H9 (cell line): Measurements from ENCODE around the gene INSYN2A. TPM values are rescaled to one million over a fixed set of nuclear protein-coding genes. Genes with fewer than 3 reads are reported as not detected.

Experiments used
- DNase-seq: peaks from one replicate; pipeline ENCODE4 v3.0.0-alpha.2; 2017
- H2AFZ ChIP-seq: one replicate; pipeline ENCODE4 v1.6.1; 2013; ENCODE audit warnings: mild to moderate bottlenecking, low read length, control low read depth, moderate library complexity
- H2AK5ac ChIP-seq: 2 replicates; pipeline ENCODE4 v1.6.1; 2013; ENCODE audit warnings: low read length, control low read depth, mixed read lengths; ENCODE audit not compliant: insufficient read length
- H2BK120ac ChIP-seq: one replicate; pipeline ENCODE4 v1.6.1; 2013; ENCODE audit warnings: low read depth, mild to moderate bottlenecking, low read length, control low read depth, inconsistent platforms; ENCODE audit not compliant: poor library complexity, severe bottlenecking
- H2BK12ac ChIP-seq: 2 replicates; pipeline ENCODE4 v1.6.1; 2013; ENCODE audit warnings: low read length, control low read depth, mixed read lengths, low read depth; ENCODE audit not compliant: insufficient read length
- H2BK15ac ChIP-seq: 2 replicates; pipeline ENCODE4 v1.6.1; 2013; ENCODE audit warnings: low read depth, low read length, control low read depth
- H2BK20ac ChIP-seq: one replicate; pipeline ENCODE4 v1.6.1; 2013; ENCODE audit warnings: low read depth, mild to moderate bottlenecking, low read length, control low read depth, inconsistent platforms; ENCODE audit not compliant: poor library complexity, severe bottlenecking
- H2BK5ac ChIP-seq: 2 replicates; pipeline ENCODE4 v1.6.1; 2013; ENCODE audit warnings: low read length, control low read depth, mixed read lengths; ENCODE audit not compliant: insufficient read length
- H3K14ac ChIP-seq: 2 replicates; pipeline ENCODE4 v1.6.1; 2013; ENCODE audit warnings: low read length, control low read depth; ENCODE audit not compliant: insufficient read depth
- H3K18ac ChIP-seq: 2 replicates; pipeline ENCODE4 v1.6.1; 2013; ENCODE audit warnings: low read depth, mild to moderate bottlenecking, mixed read lengths, low read length, control low read depth; ENCODE audit not compliant: insufficient read length
- H3K23ac ChIP-seq: 2 replicates; pipeline ENCODE4 v1.6.1; 2013; ENCODE audit warnings: low read length, control low read depth, mixed read lengths, low read depth; ENCODE audit not compliant: insufficient read length
- H3K23me2 ChIP-seq: 2 replicates; pipeline ENCODE4 v1.6.1; 2013; ENCODE audit warnings: low read depth, mild to moderate bottlenecking, mixed read lengths, low read length, control low read depth; ENCODE audit not compliant: insufficient read length, poor library complexity, severe bottlenecking
- H3K27ac ChIP-seq: 2 replicates; pipeline ENCODE4 v1.5.1; 2013; ENCODE audit warnings: low read length, control low read depth, mixed read lengths, low read depth; ENCODE audit not compliant: insufficient read length
- H3K27me3 ChIP-seq: 2 replicates; pipeline ENCODE4 v1.6.1; 2013; ENCODE audit warnings: low read length, control low read depth, inconsistent platforms; ENCODE audit not compliant: insufficient read depth
- H3K4ac ChIP-seq: 2 replicates; pipeline ENCODE4 v1.6.1; 2013; ENCODE audit warnings: low read depth, mild to moderate bottlenecking, control low read depth, inconsistent platforms, low read length, moderate library complexity
- H3K4me1 ChIP-seq: 2 replicates; pipeline ENCODE4 v1.6.1; 2013; ENCODE audit warnings: low read length, control low read depth, inconsistent platforms; ENCODE audit not compliant: insufficient read depth
- H3K4me2 ChIP-seq: 2 replicates; pipeline ENCODE4 v1.6.1; 2013; ENCODE audit warnings: low read length, control low read depth, mixed read lengths; ENCODE audit not compliant: insufficient read length, insufficient read depth
- H3K56ac ChIP-seq: 2 replicates; pipeline ENCODE4 v1.6.1; 2013; ENCODE audit warnings: low read depth, mild to moderate bottlenecking, mixed read lengths, low read length, control low read depth; ENCODE audit not compliant: insufficient read length
- H3K79me1 ChIP-seq: 2 replicates; pipeline ENCODE4 v1.6.1; 2013; ENCODE audit warnings: low read depth, mild to moderate bottlenecking, moderate library complexity, low read length, control low read depth, inconsistent platforms; ENCODE audit not compliant: insufficient read depth, poor library complexity, severe bottlenecking
- H3K79me2 ChIP-seq: 2 replicates; pipeline ENCODE4 v1.6.1; 2013; ENCODE audit warnings: low read length, control low read depth, inconsistent platforms; ENCODE audit not compliant: insufficient read depth
- H3K9ac ChIP-seq: 2 replicates; pipeline ENCODE4 v1.6.1; 2013; ENCODE audit warnings: low read length, control low read depth, mixed read lengths; ENCODE audit not compliant: insufficient read length; ENCODE audit errors: extremely low read depth
- H3K9me3 ChIP-seq: one replicate; pipeline ENCODE4 v1.6.1; 2013; ENCODE audit warnings: low read depth, low read length, inconsistent platforms; ENCODE audit not compliant: control insufficient read depth
- H3T11ph ChIP-seq: one replicate; pipeline ENCODE4 v1.6.1; 2013; ENCODE audit warnings: mild to moderate bottlenecking, low read length, control low read depth, inconsistent platforms
- H4K20me1 ChIP-seq: one replicate; pipeline ENCODE4 v1.6.1; 2013; ENCODE audit not compliant: control insufficient read depth, insufficient read length, insufficient read depth
- H4K5ac ChIP-seq: 2 replicates; pipeline ENCODE4 v1.6.1; 2013; ENCODE audit warnings: low read depth, mild to moderate bottlenecking, mixed read lengths, low read length, control low read depth; ENCODE audit not compliant: insufficient read length
- H4K8ac ChIP-seq: replicated peaks from 2 replicates; pipeline ENCODE4 v1.6.1; 2013; ENCODE audit warnings: low read length, control low read depth, mixed read lengths, low read depth; ENCODE audit not compliant: insufficient read length
- H4K91ac ChIP-seq: 2 replicates; pipeline ENCODE4 v1.6.1; 2013; ENCODE audit warnings: low read depth, mild to moderate bottlenecking, moderate library complexity, mixed read lengths, low read length, control low read depth; ENCODE audit not compliant: insufficient read length
- H3K27ac Mint-ChIP-seq, 3 experiments: 2 replicates in 2 of 3; 3 replicates in 1 of 3; pipeline ENCODE4 v1.8.0; 2020 to 2021; ENCODE audit warnings: mixed read lengths in 3 of 3, mild to moderate bottlenecking in 1 of 3, moderate library complexity in 1 of 3
- H3K27me3 Mint-ChIP-seq: 2 replicates; pipeline ENCODE4 v1.8.0; 2021; ENCODE audit warnings: low read depth, mild to moderate bottlenecking, moderate library complexity, mixed read lengths
- H3K36me3 Mint-ChIP-seq, 3 experiments: 2 replicates in 2 of 3; 3 replicates in 1 of 3; pipeline ENCODE4 v1.8.0; 2020 to 2021; ENCODE audit warnings: low read depth in 3 of 3, mixed read lengths in 3 of 3; ENCODE audit not compliant: insufficient read depth in 1 of 3
- H3K4me1 Mint-ChIP-seq, 2 experiments: 2 replicates each; pipeline ENCODE4 v1.8.0; 2020; ENCODE audit warnings: mixed read lengths in 2 of 2
- H3K4me3 Mint-ChIP-seq, 2 experiments: 2 replicates in 1 of 2; 3 replicates in 1 of 2; pipeline ENCODE4 v1.8.0; 2020 to 2021; ENCODE audit warnings: mild to moderate bottlenecking in 2 of 2, mixed read lengths in 2 of 2, moderate library complexity in 1 of 2
- H3K9me3 Mint-ChIP-seq, 2 experiments: 2 replicates in 1 of 2; 3 replicates in 1 of 2; pipeline ENCODE4 v1.8.0; 2020; ENCODE audit warnings: mild to moderate bottlenecking in 2 of 2, mixed read lengths in 2 of 2, moderate library complexity in 1 of 2
- CTCF ChIP-seq: fragments of 200-600 bp; sonication (generic); conservative IDR thresholded peaks from 3 replicates; pipeline ENCODE4 v1.8.0; 2021; ENCODE audit warnings: antibody characterized with exemption, mild to moderate bottlenecking
- WGBS: extraction: QIAGEN DNeasy Blood & Tissue Kit; methylation state at CpG from one replicate; pipeline ENCODE4 v1.1.7; 2013; ENCODE audit warnings: missing lambda C conversion rate, low lambda C conversion rate, mixed read lengths; ENCODE audit not compliant: insufficient read length; ENCODE audit errors: extremely low coverage; 5-methylcytosine and 5-hydroxymethylcytosine counted together
- total RNA-seq: library from RNA; stranded (reverse); gene quantifications from 2 replicates; pipeline ENCODE4 v1.2.1, GENCODE V29; 2021

The INSYN2A gene
- total RNA-seq, 1 experiment from 2014 or later: 0.09 TPM

- no peak overlapping the region for H3K56ac ChIP-seq
- H2BK15ac ChIP-seq: no peak overlapping the region
- no peak overlapping the region for H2BK5ac ChIP-seq
- no peaks in the 10 kb centered on the region for H3K79me2 ChIP-seq
- H3K9me3 ChIP-seq: no peaks in the 10 kb centered on the region
- no peak overlapping the region for H2BK12ac ChIP-seq
- H2AK5ac ChIP-seq: no peak overlapping the region
- no peak overlapping the region for H3K23ac ChIP-seq
- peaks cover 3% of the 10 kb centered on the region; the same call in 1 of the 2 replicates for H3K27me3 ChIP-seq
- H4K8ac ChIP-seq: no peak overlapping the region
- H3K9me3 Mint-ChIP-seq: no peaks in the 10 kb centered on the region
- peaks cover 40% of the 10 kb centered on the region for H3K27me3 Mint-ChIP-seq
- no peak overlapping the region for H3K9ac ChIP-seq
- H3T11ph ChIP-seq: no peak overlapping the region
- peak; percentile 48 for DNase-seq
- H3K23me2 ChIP-seq: peaks cover 18% of the 10 kb centered on the region
- H3K4me2 ChIP-seq: peak overlapping the region; percentile 55
- H3K18ac ChIP-seq: no peak overlapping the region
- H3K36me3 Mint-ChIP-seq: no peaks in the 10 kb centered on the region
- no peaks in the 10 kb centered on the region for H3K79me1 ChIP-seq
- H2BK20ac ChIP-seq: no peak overlapping the region
- H3K4me1 Mint-ChIP-seq: peaks cover 13% of the 10 kb centered on the region in 2 experiments
- no peak overlapping the region for H2BK120ac ChIP-seq
- peaks cover 3% of the 10 kb centered on the region for H4K20me1 ChIP-seq
- H3K4me1 ChIP-seq: peaks cover 2% of the 10 kb centered on the region; the same call in 1 of the 2 replicates
- TF ChIP-seq CTCF: no peak
- H3K4ac ChIP-seq: no peak overlapping the region
- no peak overlapping the region for H3K14ac ChIP-seq
- no peak overlapping the region for H4K5ac ChIP-seq
- H3K27ac ChIP-seq: no peak overlapping the region
- peak overlapping the region; percentile 58 to 77 for H3K4me3 Mint-ChIP-seq
- no peak overlapping the region for H4K91ac ChIP-seq
- no CpG with 5 or more reads among the region's 91 CpGs for WGBS
- no peak overlapping the region; a peak in 1 of 7 replicates for H3K27ac Mint-ChIP-seq
- H2AFZ ChIP-seq: no peak overlapping the region
These were observed 665 bp downstream of the INSYN2A start for GRCh38 chr10:127195571-127196281.
